Measurements from ENCODE around the gene HSPB9. TPM values are rescaled to one million over a fixed set of nuclear protein-coding genes. Genes with fewer than 3 reads are reported as not detected.

The HSPB9 gene
- total RNA-seq, 1 experiment from 2014 or later, result not detected

DNA sequence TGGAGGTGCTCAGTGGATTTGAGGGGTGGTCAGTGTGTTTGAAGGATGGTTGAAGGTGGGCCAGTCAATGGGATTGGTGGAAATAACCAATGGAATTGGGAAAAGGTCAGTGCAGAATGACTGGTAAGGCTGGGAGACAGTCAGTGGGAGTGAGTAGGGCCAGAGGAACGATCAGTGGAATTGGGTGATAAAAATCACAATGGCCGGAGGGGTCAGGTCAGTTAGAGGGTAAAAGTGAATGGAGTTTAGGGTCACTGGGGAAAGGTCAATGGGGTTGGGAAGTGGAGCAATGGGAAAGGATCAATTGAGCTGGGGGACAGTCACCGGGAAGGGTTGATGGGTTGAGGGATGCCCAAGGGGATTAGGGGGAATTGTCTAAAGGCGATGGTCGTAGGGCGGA is 43.1 kb downstream of the HSPB9 start:
- TF ChIP-seq CEBPB (IDR thresholded peaks at IDR 0.05; ENCODE audit: low read depth) (no peak), SRF (IDR thresholded peaks at IDR 0.05; ENCODE audit: low read depth) (no peak), ELF1 (IDR thresholded peaks at IDR 0.05; ENCODE audit: borderline replicate concordance, low read depth) (no peak), JUND (IDR thresholded peaks at IDR 0.05) (no peak), EZH2 (IDR thresholded peaks at IDR 0.05) (no peak), EZH2phosphoT487 (IDR thresholded peaks at IDR 0.05; ENCODE audit: borderline replicate concordance) (no peak), RAD21 (IDR thresholded peaks at IDR 0.05; ENCODE audit: low read depth) (no peak)
- TF ChIP-seq, protein P1, sequence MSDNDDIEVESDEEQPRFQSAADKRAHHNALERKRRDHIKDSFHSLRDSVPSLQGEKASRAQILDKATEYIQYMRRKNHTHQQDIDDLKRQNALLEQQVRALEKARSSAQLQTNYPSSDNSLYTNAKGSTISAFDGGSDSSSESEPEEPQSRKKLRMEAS (IDR thresholded peaks at IDR 0.05), result no peak
- no peak overlapping the region for H3K4me3 ChIP-seq (replicated peaks in 1 of 2; ENCODE audit: low read depth in 1 of 2, low read length in 2 of 2)
- no TSS peak for BruUV-seq (replicated peaks)
- RAD21 ChIA-PET (ENCODE audit: low non-redundant PET in 1 of 2, low total read pairs in 2 of 2, uncharacterized antibody in 2 of 2, unreplicated experiment in 2 of 2), result no interaction called here
- no peak overlapping the region for H2AFZ ChIP-seq (ENCODE audit: low read depth, low read length, poor library complexity, severe bottlenecking)
- no peaks in the 10 kb centered on the region for H3K79me2 ChIP-seq (ENCODE audit: insufficient read depth, low read length)
- no peaks in the 10 kb centered on the region for H3K9me2 ChIP-seq (ENCODE audit: insufficient read depth)
- H3K36me3 ChIP-seq (ENCODE audit: control insufficient read depth in 1 of 2, insufficient read depth in 2 of 2, low read length in 2 of 2), result no peaks in the 10 kb centered on the region
- H3K4me1 ChIP-seq (ENCODE audit: control insufficient read depth in 1 of 2, insufficient read depth in 2 of 2, low read length in 2 of 2), result no peaks in the 10 kb centered on the region
- CTCF ChIA-PET, result no interaction called here
- H3K9me3 ChIP-seq (ENCODE audit: control insufficient read depth in 1 of 2, insufficient read depth in 1 of 2, low read depth in 1 of 2, low read length in 2 of 2), result no peaks in the 10 kb centered on the region
- ATAC-seq, result no peak
- DNase-seq (ENCODE audit: low read depth, low spot score), result no peak
- no peaks in the 10 kb centered on the region for H3K27me3 ChIP-seq (ENCODE audit: insufficient read depth, low read length)
- H4K20me1 ChIP-seq (ENCODE audit: insufficient read depth), result no peaks in the 10 kb centered on the region
- intact Hi-C loops (cut with micrococcal nuclease), result no loop called here
- no peak overlapping the region for H3K9ac ChIP-seq (ENCODE audit: low read length)
- POLR2A ChIA-PET, result no interaction called here
- H3K4me2 ChIP-seq (ENCODE audit: low read length), result no peak overlapping the region
- no peak overlapping the region for H3K27ac ChIP-seq (ENCODE audit: low read depth, low read length)

DNA sequence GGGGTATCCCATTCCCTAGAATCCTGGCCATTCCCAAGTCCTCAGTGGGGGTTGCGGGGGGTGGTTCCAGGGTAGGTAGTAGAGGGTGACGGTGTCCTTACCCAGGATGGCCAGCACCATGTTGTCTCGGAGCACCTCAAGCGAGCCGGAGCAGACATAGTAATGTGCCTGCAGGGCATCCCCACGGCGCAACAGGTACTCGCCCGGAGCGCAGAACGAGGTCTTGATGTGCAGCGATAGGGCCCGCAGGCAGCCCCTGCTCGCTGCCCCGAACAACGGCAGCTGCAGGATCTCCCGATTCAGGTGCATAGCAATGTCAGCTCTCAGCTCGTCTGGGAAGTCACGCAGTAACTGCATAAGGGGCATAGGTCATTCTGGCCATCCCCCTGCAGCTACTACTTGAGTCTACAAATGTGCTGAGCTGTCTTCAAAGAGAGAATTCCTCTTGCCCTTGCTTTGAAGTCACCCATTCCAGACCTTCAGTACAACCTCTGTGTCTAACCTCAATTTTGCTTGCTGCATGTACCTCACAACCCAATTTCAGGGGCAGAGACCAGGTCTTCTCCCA is 43.7 kb downstream of the HSPB9 start:
- ATAC-seq, result no peak
- Histone ChIP-seq H3K4me3 (replicated peaks in 1 of 2; ENCODE audit: low read depth in 1 of 2, low read length in 2 of 2) (no peak overlapping the region), H3K9me3 (ENCODE audit: control insufficient read depth in 1 of 2, insufficient read depth in 1 of 2, low read depth in 1 of 2, low read length in 2 of 2) (no peaks in the 10 kb centered on the region), H3K27ac (ENCODE audit: low read depth, low read length) (no peak overlapping the region), H3K4me2 (ENCODE audit: low read length) (no peak overlapping the region), H3K27me3 (ENCODE audit: insufficient read depth, low read length) (peaks cover 2% of the 10 kb centered on the region; the same call in 1 of the 2 replicates), H4K20me1 (ENCODE audit: insufficient read depth) (no peaks in the 10 kb centered on the region), H3K36me3 (ENCODE audit: control insufficient read depth in 1 of 2, insufficient read depth in 2 of 2, low read length in 2 of 2) (no peaks in the 10 kb centered on the region), H3K9me2 (ENCODE audit: insufficient read depth) (no peaks in the 10 kb centered on the region), H3K79me2 (ENCODE audit: insufficient read depth, low read length) (no peaks in the 10 kb centered on the region), H3K9ac (ENCODE audit: low read length) (no peak overlapping the region), H2AFZ (ENCODE audit: low read depth, low read length, poor library complexity, severe bottlenecking) (no peak overlapping the region), H3K4me1 (ENCODE audit: control insufficient read depth in 1 of 2, insufficient read depth in 2 of 2, low read length in 2 of 2) (no peaks in the 10 kb centered on the region)
- DNase-seq (ENCODE audit: low read depth, low spot score), result no peak
- no TSS peak for BruUV-seq (replicated peaks)
- ChIA-PET CTCF (no interaction called here), POLR2A (no interaction called here), RAD21 (ENCODE audit: low non-redundant PET in 1 of 2, low total read pairs in 2 of 2, uncharacterized antibody in 2 of 2, unreplicated experiment in 2 of 2) (no interaction called here)
- intact Hi-C loops (cut with micrococcal nuclease), result no loop called here
- TF ChIP-seq POLR2AphosphoS5 (IDR thresholded peaks at IDR 0.05; ENCODE audit: low read depth, low read length), result no peak
- no peak for TF ChIP-seq ELF1 (IDR thresholded peaks at IDR 0.05; ENCODE audit: borderline replicate concordance, low read depth)
- no peak for TF ChIP-seq CBX3 (IDR thresholded peaks at IDR 0.05; ENCODE audit: low read depth)
- no peak for TF ChIP-seq SIN3A (IDR thresholded peaks at IDR 0.05; ENCODE audit: low read depth)
- no peak for TF ChIP-seq RAD21 (IDR thresholded peaks at IDR 0.05; ENCODE audit: low read depth)
- TF ChIP-seq, protein P2, sequence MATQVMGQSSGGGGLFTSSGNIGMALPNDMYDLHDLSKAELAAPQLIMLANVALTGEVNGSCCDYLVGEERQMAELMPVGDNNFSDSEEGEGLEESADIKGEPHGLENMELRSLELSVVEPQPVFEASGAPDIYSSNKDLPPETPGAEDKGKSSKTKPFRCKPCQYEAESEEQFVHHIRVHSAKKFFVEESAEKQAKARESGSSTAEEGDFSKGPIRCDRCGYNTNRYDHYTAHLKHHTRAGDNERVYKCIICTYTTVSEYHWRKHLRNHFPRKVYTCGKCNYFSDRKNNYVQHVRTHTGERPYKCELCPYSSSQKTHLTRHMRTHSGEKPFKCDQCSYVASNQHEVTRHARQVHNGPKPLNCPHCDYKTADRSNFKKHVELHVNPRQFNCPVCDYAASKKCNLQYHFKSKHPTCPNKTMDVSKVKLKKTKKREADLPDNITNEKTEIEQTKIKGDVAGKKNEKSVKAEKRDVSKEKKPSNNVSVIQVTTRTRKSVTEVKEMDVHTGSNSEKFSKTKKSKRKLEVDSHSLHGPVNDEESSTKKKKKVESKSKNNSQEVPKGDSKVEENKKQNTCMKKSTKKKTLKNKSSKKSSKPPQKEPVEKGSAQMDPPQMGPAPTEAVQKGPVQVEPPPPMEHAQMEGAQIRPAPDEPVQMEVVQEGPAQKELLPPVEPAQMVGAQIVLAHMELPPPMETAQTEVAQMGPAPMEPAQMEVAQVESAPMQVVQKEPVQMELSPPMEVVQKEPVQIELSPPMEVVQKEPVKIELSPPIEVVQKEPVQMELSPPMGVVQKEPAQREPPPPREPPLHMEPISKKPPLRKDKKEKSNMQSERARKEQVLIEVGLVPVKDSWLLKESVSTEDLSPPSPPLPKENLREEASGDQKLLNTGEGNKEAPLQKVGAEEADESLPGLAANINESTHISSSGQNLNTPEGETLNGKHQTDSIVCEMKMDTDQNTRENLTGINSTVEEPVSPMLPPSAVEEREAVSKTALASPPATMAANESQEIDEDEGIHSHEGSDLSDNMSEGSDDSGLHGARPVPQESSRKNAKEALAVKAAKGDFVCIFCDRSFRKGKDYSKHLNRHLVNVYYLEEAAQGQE (IDR thresholded peaks at IDR 0.05; ENCODE audit: low read depth), result no peak
- no peak for TF ChIP-seq CEBPB (IDR thresholded peaks at IDR 0.05; ENCODE audit: low read depth)
- TF ChIP-seq, protein P3, sequence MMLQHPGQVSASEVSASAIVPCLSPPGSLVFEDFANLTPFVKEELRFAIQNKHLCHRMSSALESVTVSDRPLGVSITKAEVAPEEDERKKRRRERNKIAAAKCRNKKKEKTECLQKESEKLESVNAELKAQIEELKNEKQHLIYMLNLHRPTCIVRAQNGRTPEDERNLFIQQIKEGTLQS (IDR thresholded peaks at IDR 0.05), result no peak
- TF ChIP-seq, protein P1 (IDR thresholded peaks at IDR 0.05), result no peak
- no peak for TF ChIP-seq EZH2phosphoT487 (IDR thresholded peaks at IDR 0.05; ENCODE audit: borderline replicate concordance)
- TF ChIP-seq YY1 (IDR thresholded peaks at IDR 0.05; ENCODE audit: extremely low read depth, insufficient replicate concordance, low read depth, low read length), result no peak
- no peak for TF ChIP-seq JUND (IDR thresholded peaks at IDR 0.05)
